KBM-7 (cell line): ENCODE results near the gene MESP1.
"Not testable (repeated sequence)": the region's sequence is repeated elsewhere in the genome, so short reads cannot be mapped to it uniquely, and the experiment has no call there.

Source experiments
- DNase-seq: peaks from one replicate; pipeline ENCODE4 v3.0.0-alpha.2; 2015
- in situ Hi-C: fragments of 300-500 bp; cut with MboI; formaldehyde crosslinking; loops from 2 replicates; pipeline ENCODE4 v1.14.3; 2020; ENCODE audit warnings: low sequenced_read_pairs, low pct_unique_long_range_greater_than_20kb, mixed read lengths

Gene MESP1, protein sequence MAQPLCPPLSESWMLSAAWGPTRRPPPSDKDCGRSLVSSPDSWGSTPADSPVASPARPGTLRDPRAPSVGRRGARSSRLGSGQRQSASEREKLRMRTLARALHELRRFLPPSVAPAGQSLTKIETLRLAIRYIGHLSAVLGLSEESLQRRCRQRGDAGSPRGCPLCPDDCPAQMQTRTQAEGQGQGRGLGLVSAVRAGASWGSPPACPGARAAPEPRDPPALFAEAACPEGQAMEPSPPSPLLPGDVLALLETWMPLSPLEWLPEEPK

DNA sequence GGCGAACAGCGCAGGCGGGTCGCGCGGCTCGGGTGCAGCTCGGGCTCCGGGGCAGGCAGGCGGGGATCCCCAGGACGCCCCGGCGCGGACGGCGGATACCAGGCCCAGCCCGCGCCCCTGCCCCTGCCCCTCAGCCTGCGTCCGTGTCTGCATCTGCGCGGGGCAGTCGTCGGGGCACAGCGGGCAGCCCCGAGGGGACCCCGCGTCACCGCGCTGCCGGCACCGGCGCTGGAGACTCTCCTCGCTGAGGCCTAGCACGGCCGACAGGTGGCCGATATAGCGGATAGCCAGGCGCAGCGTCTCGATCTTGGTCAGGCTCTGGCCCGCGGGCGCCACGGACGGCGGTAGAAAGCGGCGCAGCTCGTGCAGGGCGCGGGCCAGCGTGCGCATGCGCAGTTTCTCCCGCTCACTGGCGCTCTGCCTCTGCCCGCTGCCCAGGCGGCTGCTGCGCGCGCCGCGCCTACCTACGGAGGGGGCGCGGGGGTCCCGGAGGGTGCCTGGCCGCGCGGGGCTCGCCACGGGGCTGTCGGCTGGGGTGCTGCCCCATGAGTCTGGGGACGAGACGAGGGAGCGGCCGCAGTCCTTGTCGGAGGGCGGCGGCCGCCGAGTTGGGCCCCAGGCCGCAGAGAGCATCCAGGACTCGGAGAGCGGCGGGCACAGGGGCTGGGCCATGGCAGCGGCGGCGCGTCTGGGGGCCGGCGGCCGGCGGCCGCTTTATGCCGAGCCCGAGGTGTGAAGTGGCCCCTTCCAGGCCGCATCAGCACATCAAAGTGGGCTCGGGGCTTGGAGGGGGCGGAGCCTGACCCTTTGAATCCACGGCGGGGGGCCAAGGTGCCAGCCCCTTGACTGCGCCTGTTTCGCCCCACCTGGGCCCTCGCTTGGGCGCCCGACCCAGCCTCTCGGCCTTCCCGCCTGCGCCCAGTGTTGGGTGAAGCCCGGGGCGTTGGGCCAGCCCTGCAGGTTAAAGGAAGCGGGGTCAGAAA, at the start of gene MESP1:
Gene MESP1 (minus strand): TSS at position 690 of the 983 bp plus-strand sequence. CDS start 18 bp downstream, at position 672.
- in situ Hi-C loops: loop anchor here (25.0 kb wide), 2 partner anchors 136 to 336 kb away; partner anchors contain the start of gene AP3S2
- peak; percentile 92 for DNase-seq

DNA sequence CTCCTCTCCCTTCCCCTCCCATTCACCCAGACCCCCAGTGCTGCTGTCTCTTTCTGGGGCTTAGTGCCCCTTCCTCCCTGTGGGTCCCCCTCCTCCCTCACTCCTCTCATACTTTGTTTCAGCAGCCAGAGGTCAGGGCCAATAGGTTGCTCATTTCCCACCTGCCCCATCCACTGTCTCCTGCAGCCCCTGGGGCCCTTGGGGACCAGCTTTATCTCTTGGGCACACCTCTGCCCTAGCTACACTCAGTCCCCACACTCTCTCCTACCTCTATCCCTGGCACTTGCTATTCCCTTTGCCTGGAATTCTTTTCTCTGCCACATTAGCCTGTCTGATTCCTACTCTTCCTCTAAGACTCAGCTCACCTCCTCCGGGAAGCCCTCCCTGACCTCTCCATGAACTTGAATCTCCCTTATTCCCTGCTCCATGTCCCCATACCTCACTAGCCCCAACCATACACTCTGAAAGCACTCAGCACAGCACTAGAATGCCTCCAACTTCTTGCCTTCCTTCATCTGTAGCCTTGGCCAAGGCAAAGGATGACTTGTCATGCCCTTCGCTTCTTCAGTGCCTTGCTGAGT, 49.0 kb upstream of the MESP1 start:
- no peak for DNase-seq
- in situ Hi-C loops: no loop called here

DNA sequence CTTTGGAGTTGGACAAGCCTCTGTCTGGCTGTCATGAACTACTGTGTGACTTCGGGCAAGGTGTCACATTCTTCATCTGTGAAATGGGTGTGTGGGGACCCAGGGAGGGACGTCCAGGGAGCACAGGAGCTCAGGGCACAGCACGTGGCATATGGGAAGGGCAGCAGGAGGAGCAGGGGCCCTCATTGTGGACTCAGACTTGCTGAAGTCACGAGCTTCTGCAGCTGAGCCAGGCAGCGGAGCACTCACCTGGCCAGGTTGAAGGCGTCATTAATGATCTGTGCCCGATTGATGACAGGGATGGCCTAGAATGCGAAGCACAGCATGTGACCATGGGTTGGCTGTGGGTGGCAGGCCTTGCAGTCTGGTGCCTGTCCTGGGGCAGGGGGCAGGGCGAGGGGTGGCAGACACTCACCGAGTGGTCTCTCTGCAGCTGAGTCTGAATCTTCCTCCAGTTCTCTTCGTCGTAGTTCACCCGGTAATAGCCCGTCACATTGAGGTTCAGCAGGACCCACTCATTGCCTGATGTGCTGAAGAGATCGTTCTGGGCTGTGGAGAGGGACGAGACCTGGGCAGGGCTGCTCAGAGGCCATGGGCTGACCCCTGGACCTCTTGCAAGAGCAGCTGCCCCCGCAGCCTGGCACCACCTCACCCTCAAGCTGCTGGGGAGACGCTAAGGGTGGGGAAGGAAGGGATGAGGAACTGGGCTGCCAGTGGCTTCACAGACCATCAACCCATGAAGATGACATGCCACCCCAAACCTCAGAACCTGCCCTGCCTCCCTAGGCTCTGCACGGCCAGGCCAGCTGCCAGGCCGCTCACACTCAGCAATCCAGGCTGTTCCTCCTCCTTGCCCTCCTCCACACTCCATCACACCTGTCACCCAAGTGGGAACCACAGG, 48.2 kb upstream of the MESP1 start:
- in situ Hi-C loops: no loop called here
- DNase-seq: no peak

DNA sequence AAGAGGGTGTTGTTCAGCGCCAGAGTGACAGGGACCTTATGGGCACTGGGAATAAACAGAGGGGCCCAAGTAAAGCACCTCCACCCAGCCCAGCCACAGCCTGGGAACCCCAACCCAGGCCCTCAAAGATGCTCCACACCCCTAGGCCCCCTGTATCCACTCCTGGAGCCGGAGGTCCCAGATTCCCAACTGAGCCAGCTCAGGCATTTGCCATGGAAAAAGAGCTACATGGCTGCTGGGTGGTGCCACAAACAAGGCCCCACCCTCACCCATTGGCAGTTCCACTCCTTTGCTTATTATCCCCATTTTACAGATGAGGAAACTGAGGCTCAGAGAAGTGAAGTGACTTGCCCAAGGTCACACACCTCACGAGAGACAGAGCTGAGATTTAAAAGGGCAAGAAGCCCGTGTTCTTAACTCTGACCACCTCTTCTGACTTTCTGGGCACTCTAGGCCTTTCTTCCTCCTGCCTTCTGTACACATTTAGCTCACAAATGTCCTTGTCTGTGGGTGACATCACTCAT, 46.7 kb upstream of the MESP1 start:
- no peak for DNase-seq
- in situ Hi-C loops: no loop called here

DNA sequence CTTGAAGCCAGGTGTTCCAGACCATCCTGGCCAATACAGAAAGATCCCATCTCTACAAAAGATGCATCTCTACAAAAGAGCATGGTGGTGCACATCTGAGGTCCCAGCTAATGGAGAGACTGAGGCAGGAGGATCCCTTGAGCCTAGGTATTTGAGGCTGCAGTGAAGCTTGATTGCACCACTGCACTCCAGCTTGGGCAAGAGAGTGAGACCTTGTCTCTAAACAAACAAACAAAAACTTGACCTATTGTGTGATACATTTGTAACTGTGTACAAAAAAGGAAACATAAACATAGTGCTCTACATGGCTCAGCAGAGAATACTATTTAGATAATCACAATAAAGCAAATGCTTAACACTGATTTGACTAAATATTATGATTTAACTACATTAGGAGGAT, 44.9 kb upstream of the MESP1 start:
- no peak for DNase-seq
- in situ Hi-C loops: no loop called here

DNA sequence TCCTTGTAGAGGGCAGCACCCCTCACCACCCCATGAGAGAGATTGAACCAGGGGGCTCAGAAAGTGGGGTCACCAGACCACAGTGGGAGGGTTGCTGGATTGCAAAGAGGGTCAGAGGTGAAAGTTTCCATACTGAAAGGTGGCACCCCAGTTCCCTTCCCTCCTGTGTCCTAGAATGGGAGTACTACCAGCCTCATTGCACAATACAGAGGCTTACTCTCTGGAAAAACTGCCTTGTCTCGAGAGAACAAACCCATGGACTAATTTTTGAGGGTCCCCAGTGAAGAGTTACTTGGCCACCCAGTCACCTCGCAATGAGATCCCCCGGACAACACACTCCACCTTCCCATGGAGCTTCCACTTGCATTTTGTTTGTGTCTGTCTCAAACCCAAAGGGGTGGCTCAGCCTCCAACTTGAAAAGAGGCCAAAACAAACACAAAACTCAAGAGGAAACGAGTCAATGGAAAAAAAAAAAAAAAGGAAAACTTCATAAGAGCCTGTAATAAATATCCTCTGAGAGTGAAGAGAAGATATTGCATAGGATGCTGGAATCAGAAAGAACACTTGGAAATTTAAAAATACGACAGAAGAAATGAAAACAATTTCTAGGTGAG, 43.7 kb upstream of the MESP1 start:
- DNase-seq: no peak
- in situ Hi-C loops: no loop called here

DNA sequence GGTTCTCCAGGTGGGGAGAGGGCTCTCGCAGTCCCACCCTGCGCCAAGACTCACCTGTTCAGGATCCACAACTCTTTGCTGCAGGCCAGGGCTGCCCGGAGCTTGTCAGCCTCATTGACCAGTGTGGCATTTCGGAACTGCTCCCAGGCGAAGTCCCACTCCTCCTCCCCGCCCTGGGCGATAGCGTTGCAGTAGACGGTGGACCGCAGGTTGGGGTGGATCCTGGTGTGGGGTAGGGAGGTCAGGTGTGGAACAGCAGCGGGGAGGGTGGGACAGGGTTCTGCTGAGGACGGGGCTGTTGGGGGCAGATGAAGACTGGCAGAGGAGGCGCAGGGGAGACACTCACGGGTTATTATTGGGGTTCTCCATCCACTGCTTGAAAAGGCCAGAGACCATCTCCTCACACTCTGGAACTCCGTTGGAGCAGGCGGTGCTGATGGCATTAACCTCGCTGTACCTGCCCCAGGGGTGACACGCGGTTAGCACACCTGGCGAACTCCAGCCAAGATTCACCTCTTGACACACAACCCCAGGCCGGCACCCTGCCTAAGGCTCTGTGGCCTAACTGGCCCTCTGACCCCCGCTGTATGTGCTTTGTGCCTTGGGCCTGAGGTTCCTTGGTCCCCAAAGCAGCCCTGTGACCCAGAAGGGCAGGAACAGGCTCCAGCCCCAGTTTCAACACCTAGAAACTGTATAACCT, 41.2 kb upstream of the MESP1 start:
- no peak for DNase-seq
- in situ Hi-C loops: no loop called here

DNA sequence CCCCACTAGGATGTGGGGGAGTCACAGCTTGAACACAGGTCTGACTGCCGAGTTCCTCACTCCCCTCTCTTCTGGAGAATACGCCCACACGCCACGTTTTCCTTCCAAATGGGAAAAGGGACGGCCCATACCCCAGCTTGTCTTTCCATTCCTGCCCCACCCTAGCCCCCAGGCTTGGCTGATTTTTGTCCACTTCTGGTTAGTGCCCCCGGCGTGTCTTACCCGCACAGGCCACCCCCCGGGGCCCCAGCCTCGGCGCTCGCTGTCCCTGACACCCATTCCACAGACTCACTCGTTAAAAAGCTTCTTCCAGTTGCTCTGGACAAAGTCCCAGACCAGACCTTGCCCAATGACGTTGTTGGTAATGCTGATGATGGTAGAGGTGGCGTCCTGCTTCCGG, 39.6 kb upstream of the MESP1 start:
- in situ Hi-C loops: no loop called here
- DNase-seq: no peak

DNA sequence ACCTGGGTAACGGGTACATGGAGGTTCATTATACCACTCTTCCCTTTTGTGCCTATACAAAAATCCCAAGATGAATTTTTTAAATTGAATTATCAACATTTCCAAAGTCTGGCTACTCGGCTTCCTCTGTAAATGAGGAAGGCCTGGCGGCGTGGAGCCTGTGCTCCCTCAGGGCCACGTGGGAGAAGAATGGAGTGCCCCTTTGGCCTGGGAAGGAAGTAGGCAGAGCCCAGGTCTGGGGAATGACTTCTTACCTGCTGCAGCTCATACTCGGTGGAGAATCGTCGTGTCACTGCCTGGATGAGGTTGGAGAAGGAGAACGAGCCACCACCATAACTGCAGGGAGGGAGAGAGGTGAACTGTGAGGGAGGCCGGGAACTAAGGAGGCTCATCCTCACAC, 39.2 kb upstream of the MESP1 start:
- in situ Hi-C loops: no loop called here
- DNase-seq: no peak

DNA sequence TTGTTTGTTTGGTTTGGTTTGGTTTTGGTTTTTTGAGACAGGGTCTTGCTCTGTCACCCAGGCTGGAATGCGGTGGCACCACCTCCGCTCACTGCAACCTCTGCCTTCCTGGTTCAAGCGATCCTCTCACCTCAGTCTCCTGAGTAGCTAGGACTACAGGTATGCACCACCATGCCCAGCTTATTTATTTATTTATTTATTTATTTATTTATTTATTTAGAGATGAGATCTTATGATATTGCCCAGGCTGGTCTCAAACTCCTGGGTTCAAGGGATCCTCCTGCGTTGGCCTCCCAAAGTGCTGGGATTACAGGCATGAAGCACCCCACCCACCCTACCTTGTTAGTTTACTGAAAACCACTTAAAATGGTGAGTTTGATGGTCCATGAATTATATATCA, 37.5 kb upstream of the MESP1 start:
- in situ Hi-C loops, DNase-seq: not testable (repeated sequence)

DNA sequence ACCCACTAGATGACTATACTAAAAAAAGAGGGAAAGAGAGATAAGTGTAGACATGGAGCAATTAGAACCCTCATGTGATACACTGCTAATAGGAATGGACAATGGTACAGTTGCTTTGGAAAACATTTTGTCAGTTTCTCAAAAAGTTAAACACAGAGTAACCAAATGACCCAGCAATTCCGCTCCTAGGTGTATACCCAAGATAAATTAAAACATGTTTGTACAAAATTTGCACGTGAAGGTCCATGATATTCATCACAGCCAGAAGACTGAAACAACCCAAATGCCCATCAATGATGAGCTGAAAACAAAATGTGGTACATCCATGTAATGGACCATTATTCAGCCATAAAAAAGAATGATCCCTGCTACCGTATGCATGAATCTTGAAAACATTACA, 36.9 kb upstream of the MESP1 start:
- in situ Hi-C loops: no loop called here

DNA sequence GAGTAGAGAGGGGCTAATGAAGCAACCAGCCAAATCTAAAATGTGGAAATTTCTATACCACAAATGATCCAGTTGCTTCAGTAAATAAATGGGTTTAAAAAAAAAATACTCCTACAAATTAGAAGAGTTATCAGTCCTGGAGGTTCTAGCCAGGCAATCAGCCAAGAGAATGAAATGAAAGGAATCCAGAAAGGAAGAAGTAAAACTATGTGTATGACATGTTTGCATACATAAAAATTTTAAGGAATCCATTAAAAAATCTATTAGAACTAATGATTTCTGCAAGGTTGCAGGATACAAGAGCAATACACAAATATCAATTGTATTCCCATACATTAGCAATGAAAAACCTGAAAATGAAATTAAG, 34.7 kb upstream of the MESP1 start:
- no peak for DNase-seq
- in situ Hi-C loops: no loop called here

More for the DNA sequence above, 36.9 kb upstream of the MESP1 start:
- DNase-seq: no peak

DNA sequence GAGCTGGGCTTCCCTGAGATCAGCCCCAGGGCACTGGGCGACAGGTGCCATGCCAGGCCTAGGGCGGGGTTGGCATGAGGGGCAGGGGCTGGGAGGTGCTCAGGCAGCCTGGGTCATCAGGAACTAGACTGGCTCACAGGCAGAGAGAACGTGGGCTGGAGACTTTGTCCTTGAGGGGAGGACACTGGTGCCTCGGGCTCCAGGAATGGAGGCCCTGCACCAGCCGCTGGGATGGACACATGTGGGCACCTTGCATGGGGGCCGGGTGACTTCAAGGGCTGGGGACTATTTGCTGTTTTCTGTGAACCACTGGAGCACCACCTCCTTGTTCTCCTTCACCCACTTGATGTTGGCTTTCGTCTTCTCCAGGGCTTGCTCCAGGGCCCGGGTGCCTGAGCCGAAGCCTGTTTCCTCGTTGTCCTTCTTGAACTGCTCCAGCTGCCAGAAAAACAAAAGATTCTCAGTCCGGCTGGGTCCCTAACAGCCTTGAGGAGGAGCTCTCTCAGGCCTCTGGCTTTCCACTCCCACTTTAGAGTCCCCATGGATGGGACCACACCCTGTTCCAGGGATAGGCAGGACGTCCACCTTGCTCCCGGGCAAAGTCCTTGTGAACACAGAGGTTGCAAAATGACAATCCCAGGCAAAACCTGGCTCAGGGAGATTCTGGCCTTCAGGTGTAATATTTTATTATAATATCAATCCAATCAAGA, 34.2 kb upstream of the MESP1 start:
- in situ Hi-C loops: no loop called here
- DNase-seq: no peak

DNA sequence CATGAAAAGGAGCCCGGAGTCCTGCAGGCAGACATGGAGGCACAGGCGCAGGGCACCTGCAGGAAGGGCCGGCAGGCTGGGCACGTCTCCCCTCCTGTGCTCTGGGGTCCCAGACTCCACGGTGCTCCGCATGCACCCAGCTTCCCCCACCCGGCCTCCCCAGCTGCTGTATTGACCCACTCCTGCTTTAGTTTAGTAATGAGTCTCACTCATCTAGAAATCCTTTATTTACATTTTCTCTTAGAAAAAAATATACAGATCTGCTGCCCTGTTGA, 33.6 kb upstream of the MESP1 start:
- no peak for DNase-seq
- in situ Hi-C loops: no loop called here

DNA sequence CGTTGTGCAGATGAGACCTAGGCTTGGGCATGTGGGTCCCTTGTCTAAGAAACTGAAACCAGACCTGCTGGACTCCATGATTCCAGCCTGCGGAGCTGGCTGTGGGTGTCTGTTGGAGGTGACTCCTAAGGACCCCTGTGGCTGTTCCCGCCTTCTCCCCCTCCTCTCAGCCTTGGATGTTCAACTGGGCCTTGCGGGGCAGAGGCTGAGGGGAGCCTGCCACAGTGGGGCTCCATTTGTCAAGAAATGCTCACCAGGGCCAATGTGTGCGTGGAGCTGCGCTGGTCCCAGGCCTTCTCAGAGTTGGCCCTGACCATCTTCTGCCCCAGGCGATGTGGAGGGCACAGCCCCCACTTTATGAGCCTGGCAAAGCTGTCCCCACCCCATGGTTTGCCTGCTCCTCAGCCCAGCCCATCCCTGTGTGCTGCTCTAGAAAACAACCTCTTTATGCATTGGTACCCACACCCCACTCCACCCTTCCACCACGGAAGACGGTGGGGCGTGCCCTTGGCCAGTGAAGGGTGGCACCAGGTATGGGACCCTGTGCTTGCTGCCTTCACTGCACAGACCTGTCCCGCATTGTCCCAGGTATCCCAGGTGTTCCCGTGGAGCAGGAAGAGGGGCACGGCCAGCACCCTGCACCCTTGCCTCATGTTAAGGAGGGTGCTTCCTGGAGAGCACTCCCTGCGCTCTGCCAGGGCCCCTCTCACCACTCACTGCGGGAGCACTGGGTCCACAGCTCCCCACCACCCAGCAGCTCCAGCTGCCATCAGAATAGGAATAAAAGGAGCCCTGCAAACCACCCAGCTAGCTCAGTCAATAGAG, 33.0 kb upstream of the MESP1 start:
- DNase-seq: no peak
- in situ Hi-C loops: no loop called here

DNA sequence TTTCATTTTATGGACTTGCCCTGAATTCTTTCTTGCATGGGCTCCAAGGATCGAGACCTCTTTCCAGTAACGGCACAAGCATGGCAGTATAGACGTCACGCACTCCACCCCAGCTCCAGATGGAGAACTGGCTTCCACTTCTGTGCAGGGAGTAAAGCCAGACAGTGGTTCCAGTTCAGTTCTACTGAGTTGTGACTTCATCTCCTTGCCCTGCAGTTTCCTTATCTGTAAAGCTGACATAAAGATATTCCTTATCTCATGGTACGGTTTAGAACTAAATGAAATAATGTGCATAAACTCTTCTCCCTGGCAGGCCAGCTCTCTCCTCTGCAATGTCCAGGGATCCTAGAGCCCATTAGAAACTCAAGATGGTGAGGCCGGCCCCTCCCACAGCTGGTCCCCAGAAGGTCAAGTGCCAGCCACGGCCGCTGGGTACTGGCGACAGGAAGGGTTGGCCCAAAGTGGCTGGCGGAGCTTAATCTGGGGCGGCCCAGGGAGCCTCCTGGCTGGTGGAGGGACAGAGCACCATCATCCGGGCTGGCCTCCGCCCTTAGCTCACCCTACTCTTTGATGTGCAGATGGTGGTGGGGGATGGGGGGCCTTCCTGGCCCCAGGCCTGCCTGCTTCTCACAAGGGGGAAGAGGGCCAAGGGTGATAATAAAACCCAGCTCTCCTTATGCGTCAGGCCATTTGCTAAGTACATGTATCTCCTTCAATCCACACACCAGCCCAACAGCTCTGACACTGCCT, 32.2 kb upstream of the MESP1 start:
- in situ Hi-C loops: no loop called here

More for the DNA sequence above, 32.2 kb upstream of the MESP1 start:
- DNase-seq: no peak
